BLaER1 treated with 17β-estradiol and CSF1 and Interleukin-3, amounts not matched to agents 10 nM and 100 nM (cell line): ENCODE results near the gene ITGAE.

ENCODE experiments used
- H3K27ac ChIP-seq, 11 experiments: shearing (Covaris generic); formaldehyde crosslinking; 2 replicates each; pipeline ENCODE4 v1.8.1; 2022
- H3K27me3 ChIP-seq, 11 experiments: shearing (Covaris generic); formaldehyde crosslinking; 2 replicates each; pipeline ENCODE4 v1.8.1; 2022
- H3K36me3 ChIP-seq, 11 experiments: shearing (Covaris generic); formaldehyde crosslinking; 2 replicates each; pipeline ENCODE4 v1.8.1; 2022
- H3K4me1 ChIP-seq, 10 experiments: shearing (Covaris generic); formaldehyde crosslinking; 2 replicates each; pipeline ENCODE4 v1.8.1; 2022
- H3K4me2 ChIP-seq, 11 experiments: shearing (Covaris generic); formaldehyde crosslinking; 2 replicates each; pipeline ENCODE4 v1.8.1; 2022
- H3K4me3 ChIP-seq, 10 experiments: shearing (Covaris generic); formaldehyde crosslinking; 2 replicates each; pipeline ENCODE4 v1.8.1; 2022
- H3K9ac ChIP-seq, 11 experiments: shearing (Covaris generic); formaldehyde crosslinking; 2 replicates each; pipeline ENCODE4 v1.8.1; 2022
- H3K9me3 ChIP-seq, 11 experiments: shearing (Covaris generic); formaldehyde crosslinking; replicated peaks in 1 of 11; 2 replicates each; pipeline ENCODE4 v1.8.1; 2022
- H4K20me1 ChIP-seq, 11 experiments: shearing (Covaris generic); formaldehyde crosslinking; 2 replicates each; pipeline ENCODE4 v1.8.1; 2022
- Cebpa-rat ChIP-seq, 11 experiments: shearing (Covaris generic); IDR thresholded peaks; 2 replicates each; pipeline ENCODE4 v1.8.1; 2022

The ITGAE gene

DNA sequence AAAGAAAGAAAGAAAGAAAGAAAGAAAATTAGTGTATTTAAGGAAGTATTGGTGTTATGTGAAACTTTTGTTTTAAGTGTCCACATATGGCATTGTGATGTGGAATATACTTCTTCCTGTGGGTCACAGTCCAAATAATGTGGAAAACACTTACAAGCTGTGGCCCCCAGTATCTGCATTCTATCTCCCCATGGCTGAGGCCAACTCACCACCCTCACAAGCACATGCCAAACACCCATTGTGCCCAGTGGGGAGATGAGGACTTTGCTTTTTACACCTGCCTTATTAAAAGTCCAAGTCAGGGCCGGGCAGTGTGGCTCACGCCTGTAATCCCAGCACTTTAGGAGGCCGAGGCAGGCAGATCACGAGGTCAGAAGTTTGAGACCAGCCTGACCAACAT is 101.0 kb downstream of the ITGAE start:
- peaks cover 0 to 9% (median 0%) of the 10 kb centered on the region in 11 experiments; a peak in 4 of 22 replicates for H3K27me3 ChIP-seq
- peaks cover 0 to 17% (median 10%) of the 10 kb centered on the region in 11 experiments; a peak in 15 of 22 replicates for H3K36me3 ChIP-seq
- H4K20me1 ChIP-seq = peaks cover 0 to 5% (median 0%) of the 10 kb centered on the region in 11 experiments; a peak in 2 of 22 replicates
- no peak overlapping the region for H3K9ac ChIP-seq
- H3K27ac ChIP-seq = no peak overlapping the region
- H3K4me2 ChIP-seq = peak overlapping the region in 4 of 11 experiments; percentile 22 to 37 (median 24); a peak in 6 of 22 replicates
- H3K9me3 ChIP-seq = peaks cover 16 to 32% (median 21%) of the 10 kb centered on the region in 11 experiments
- TF ChIP-seq Cebpa-rat (IDR thresholded peaks at IDR 0.05) = no peak
- H3K4me1 ChIP-seq = peaks cover 13 to 30% (median 21%) of the 10 kb centered on the region in 10 experiments
- H3K4me3 ChIP-seq = no peak overlapping the region

DNA sequence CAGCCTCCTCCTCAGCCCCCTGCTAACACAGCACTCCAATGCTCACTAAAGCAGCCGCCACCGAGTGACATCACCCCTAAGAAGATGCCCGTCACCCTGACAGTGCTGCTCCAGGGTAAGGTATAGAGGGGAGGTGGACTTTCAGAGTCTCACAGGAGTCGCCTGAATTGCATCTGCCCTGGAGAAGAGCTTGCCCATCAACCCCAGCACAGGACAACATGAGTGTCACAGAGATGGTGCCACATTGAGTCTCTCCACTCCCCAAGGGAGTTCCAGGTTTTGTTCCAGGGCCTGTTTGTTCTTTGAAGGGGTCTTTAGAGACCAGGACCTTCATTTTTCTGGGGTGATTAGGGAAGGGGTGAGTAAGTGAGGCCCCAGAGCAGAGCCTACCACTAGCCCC is 102.8 kb downstream of the ITGAE start:
- H3K9me3 ChIP-seq = peaks cover 16 to 31% (median 21%) of the 10 kb centered on the region in 11 experiments
- H3K36me3 ChIP-seq = peaks cover 0 to 15% (median 10%) of the 10 kb centered on the region in 11 experiments; a peak in 15 of 22 replicates
- TF ChIP-seq Cebpa-rat (IDR thresholded peaks at IDR 0.05) = no peak
- H3K4me2 ChIP-seq = no peak overlapping the region
- H3K4me1 ChIP-seq = peaks cover 22 to 48% (median 39%) of the 10 kb centered on the region in 10 experiments
- no peak overlapping the region for H3K4me3 ChIP-seq
- no peak overlapping the region for H3K9ac ChIP-seq
- H3K27ac ChIP-seq = no peak overlapping the region
- H4K20me1 ChIP-seq = peaks cover 0 to 12% (median 0%) of the 10 kb centered on the region in 11 experiments; a peak in 3 of 22 replicates
- peaks cover 0 to 13% (median 0%) of the 10 kb centered on the region in 11 experiments; a peak in 4 of 22 replicates for H3K27me3 ChIP-seq

DNA sequence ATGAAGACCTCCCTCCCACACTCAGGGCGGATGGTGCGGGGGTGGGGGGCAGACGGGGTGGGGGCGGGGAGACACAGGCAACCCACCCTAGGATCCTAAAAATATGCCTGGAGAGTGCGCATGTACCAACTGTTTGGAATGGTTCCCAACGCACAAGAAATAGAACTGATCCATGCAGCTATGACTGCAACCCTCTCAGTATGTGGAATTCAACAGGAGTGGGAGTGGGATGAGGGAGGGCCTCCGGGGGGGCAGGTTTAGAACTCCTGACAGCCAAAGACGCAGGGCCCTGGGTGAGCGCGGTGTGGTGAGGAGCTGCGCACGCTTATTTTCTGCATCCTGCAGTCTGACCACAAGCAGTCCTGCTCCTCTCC is 103.9 kb downstream of the ITGAE start:
- H3K36me3 ChIP-seq = peaks cover 0 to 5% (median 3%) of the 10 kb centered on the region in 11 experiments; a peak in 14 of 22 replicates
- H3K27ac ChIP-seq = no peak overlapping the region
- peaks cover 0 to 13% (median 0%) of the 10 kb centered on the region in 11 experiments; a peak in 4 of 22 replicates for H3K27me3 ChIP-seq
- H3K9me3 ChIP-seq = peaks cover 11 to 20% (median 13%) of the 10 kb centered on the region in 11 experiments
- no peak for TF ChIP-seq Cebpa-rat (IDR thresholded peaks at IDR 0.05)
- H3K4me2 ChIP-seq = no peak overlapping the region
- peaks cover 0 to 12% (median 0%) of the 10 kb centered on the region in 11 experiments; a peak in 5 of 22 replicates for H4K20me1 ChIP-seq
- no peak overlapping the region for H3K9ac ChIP-seq
- H3K4me1 ChIP-seq = peaks cover 22 to 58% (median 45%) of the 10 kb centered on the region in 10 experiments
- H3K4me3 ChIP-seq = no peak overlapping the region

DNA sequence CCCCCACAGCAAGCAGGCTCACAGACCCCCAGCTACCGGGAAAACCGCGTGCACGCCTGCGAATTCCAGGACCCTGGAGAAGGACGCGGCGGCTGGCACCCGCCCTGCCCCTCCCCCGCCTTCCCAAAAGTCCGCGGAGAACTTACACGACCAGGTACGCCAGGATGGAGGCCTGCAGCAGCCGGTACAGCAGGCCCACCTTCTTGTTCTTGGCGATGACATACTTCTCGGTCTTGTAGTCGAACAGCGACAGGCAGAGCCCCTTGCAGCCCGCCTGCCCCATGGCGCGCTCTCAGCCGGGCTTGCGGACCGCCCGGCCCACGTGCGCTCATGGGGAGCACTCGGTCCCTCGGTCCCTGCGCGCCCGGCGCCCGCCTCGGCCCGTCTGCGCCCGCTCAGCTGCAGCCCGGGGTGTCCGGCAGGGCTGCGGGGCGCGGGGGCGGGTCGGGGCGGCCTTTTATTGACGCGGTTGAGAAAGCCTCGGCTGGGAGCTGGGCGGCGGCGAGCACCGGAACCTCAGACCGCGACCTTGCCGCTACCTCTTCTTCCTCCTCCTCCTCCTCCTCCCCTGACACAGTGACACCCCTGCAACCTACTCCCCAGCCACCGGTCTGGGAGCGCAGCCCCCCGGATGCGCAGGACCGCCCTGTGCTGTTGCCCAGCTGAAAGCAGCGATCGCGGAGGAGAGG is 105.1 kb downstream of the ITGAE start, which contains the start of gene P2RX5:
TSS of gene P2RX5 (minus strand) at position 433 of the 689 bp plus-strand sequence. CDS start at position 283, 150 bp downstream.
- Histone ChIP-seq H3K4me2 (peak within 1 kb of the TSS; percentile 90 to 100 (median 97)), H3K4me3 (peak within 1 kb of the TSS; percentile 49 to 74 (median 64)), H4K20me1 (peaks cover 0 to 18% (median 3%) of the 10 kb centered on the region in 11 experiments; a peak in 6 of 22 replicates), H3K9me3 (peaks cover 7 to 15% (median 10%) of the 10 kb centered on the region in 11 experiments; a peak in 18 of 22 replicates), H3K36me3 (peaks cover 0 to 5% (median 0%) of the 10 kb centered on the region in 11 experiments; a peak in 1 of 22 replicates), H3K9ac (peak within 1 kb of the TSS; percentile 6 to 77 (median 70); a peak in 21 of 22 replicates), H3K27ac (peak within 1 kb of the TSS in 9 of 11 experiments; percentile 5 to 64 (median 56); a peak in 17 of 22 replicates), H3K4me1 (peaks cover 21 to 68% (median 51%) of the 10 kb centered on the region in 10 experiments), H3K27me3 (peaks cover 0 to 13% (median 0%) of the 10 kb centered on the region in 11 experiments; a peak in 4 of 22 replicates)
- no peak for TF ChIP-seq Cebpa-rat (IDR thresholded peaks at IDR 0.05)

DNA sequence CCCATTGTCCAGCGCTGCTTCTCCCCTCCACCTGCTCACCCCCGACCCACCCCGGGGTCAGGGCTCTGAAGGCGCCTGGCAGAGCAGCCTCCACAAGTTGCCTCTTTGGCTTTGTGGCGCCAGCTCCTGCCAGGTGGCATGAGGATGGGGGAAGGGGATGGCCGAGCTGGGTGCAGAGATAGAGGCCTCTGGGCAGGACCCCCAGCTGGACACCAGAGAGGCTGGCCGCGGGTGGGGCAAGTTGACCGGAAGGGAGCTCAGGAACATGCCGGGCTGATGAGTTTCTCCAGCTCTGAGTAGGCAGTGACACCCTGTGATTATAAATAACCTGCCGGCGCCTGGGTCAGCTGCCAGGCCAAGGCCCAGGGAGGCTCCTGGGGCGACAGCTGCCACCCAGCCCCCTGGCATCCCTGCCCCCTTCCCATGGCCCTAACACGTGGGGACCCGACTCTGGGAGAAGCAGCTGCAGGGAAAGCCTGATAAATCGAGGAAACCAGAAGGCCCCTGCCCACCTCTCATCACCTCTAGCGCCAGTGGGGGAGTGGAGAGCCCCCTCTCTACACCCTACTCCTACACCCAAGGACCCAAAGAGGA is 105.8 kb downstream of the ITGAE start:
- H3K4me2 ChIP-seq = peak overlapping the region; percentile 90 to 100 (median 97)
- peak overlapping the region; percentile 49 to 74 (median 64) for H3K4me3 ChIP-seq
- peaks cover 0 to 11% (median 0%) of the 10 kb centered on the region in 11 experiments; a peak in 2 of 22 replicates for H3K36me3 ChIP-seq
- no peak for TF ChIP-seq Cebpa-rat (IDR thresholded peaks at IDR 0.05)
- peaks cover 0 to 13% (median 0%) of the 10 kb centered on the region in 11 experiments; a peak in 4 of 22 replicates for H3K27me3 ChIP-seq
- H3K9ac ChIP-seq = peak overlapping the region in 10 of 11 experiments; percentile 33 to 77 (median 72); a peak in 21 of 22 replicates
- peaks cover 7 to 15% (median 10%) of the 10 kb centered on the region in 11 experiments; a peak in 18 of 22 replicates for H3K9me3 ChIP-seq
- H3K27ac ChIP-seq = peak overlapping the region in 8 of 11 experiments; percentile 49 to 64 (median 57); a peak in 13 of 22 replicates
- peaks cover 21 to 73% (median 57%) of the 10 kb centered on the region in 10 experiments for H3K4me1 ChIP-seq
- H4K20me1 ChIP-seq = peaks cover 0 to 21% (median 7%) of the 10 kb centered on the region in 11 experiments; a peak in 7 of 22 replicates

DNA sequence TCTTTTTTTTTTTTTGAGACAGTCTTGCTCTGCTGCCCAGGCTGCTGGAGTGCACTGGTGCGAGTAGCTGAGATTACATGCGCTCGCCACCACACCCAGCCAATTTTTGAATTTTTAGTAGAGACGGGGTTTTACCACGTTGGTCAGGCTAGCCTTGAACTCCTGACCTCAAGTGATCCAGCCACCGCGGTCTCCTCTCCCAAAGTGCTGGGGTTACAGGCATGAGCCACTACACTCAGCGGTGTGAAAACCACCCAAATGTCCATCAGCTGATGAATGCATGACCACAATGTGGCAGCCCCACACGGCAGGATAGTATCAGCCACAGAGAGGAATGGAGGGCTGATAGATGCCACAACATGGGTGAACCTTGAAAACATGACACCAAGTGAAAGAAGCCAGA is 107.2 kb downstream of the ITGAE start:
- Histone ChIP-seq H3K27ac (no peak overlapping the region), H3K36me3 (peaks cover 0 to 13% (median 0%) of the 10 kb centered on the region in 11 experiments; a peak in 2 of 22 replicates), H3K9ac (no peak overlapping the region), H4K20me1 (peaks cover 0 to 25% (median 7%) of the 10 kb centered on the region in 11 experiments; a peak in 8 of 22 replicates), H3K4me3 (no peak overlapping the region), H3K4me1 (peaks cover 21 to 76% (median 64%) of the 10 kb centered on the region in 10 experiments), H3K4me2 (peak overlapping the region; percentile 31 to 100 (median 96); a peak in 18 of 22 replicates), H3K9me3 (peaks cover 7 to 15% (median 10%) of the 10 kb centered on the region in 11 experiments; a peak in 18 of 22 replicates), H3K27me3 (peaks cover 0 to 13% (median 0%) of the 10 kb centered on the region in 11 experiments; a peak in 4 of 22 replicates)
- no peak for TF ChIP-seq Cebpa-rat (IDR thresholded peaks at IDR 0.05)

DNA sequence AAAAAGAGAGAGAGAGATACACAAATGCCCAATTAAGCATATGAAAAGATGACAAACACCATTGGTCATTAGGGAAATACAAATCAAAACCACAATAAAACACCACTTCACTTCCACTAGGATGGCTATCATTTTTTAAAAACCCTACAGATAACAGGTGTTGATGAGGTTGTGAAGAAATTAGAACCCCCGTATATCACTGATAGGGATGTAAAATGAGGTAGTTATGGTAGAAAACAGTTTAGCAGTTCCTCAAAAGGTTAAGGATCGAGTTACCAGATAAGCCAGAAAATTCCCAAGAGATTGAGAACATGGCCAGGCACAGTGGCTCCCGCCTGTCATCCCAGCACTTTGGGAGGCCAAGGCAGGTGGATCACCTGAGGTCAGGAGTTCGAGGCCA is 107.8 kb downstream of the ITGAE start:
- Histone ChIP-seq H3K27ac (no peak overlapping the region), H3K36me3 (peaks cover 0 to 13% (median 0%) of the 10 kb centered on the region in 11 experiments; a peak in 2 of 22 replicates), H3K9me3 (peaks cover 3 to 10% (median 4%) of the 10 kb centered on the region in 11 experiments; a peak in 18 of 22 replicates), H3K4me1 (peaks cover 21 to 83% (median 71%) of the 10 kb centered on the region in 10 experiments), H3K4me2 (peak overlapping the region; percentile 31 to 100 (median 96); a peak in 19 of 22 replicates), H3K27me3 (peaks cover 0 to 17% (median 0%) of the 10 kb centered on the region in 11 experiments; a peak in 5 of 22 replicates), H3K9ac (no peak overlapping the region), H3K4me3 (no peak overlapping the region), H4K20me1 (peaks cover 0 to 32% (median 7%) of the 10 kb centered on the region in 11 experiments; a peak in 8 of 22 replicates)
- no peak for TF ChIP-seq Cebpa-rat (IDR thresholded peaks at IDR 0.05)

DNA sequence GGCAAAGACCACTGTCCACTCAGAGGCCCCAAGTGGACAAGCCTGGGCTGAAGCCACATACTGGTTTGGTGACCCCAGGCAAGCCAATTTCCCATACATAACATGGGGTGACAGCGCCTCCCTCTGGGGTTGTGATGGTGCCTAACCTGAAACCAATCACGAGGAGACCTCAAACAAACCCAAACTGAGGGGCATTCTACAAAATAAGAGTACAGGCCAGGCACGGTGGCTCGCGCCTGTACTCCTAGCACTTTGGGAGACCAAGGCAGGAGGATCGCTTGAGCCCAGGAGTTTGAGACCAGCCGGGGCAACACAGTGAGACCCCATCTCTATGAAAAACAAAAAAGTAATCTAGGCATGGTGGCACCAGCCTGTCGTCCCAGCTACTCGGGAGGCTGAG is 108.6 kb downstream of the ITGAE start:
- peaks cover 0 to 2% (median 0%) of the 10 kb centered on the region in 11 experiments; a peak in 1 of 22 replicates for H3K9me3 ChIP-seq
- H3K27ac ChIP-seq = no peak overlapping the region
- TF ChIP-seq Cebpa-rat (IDR thresholded peaks at IDR 0.05) = no peak
- peaks cover 0 to 34% (median 7%) of the 10 kb centered on the region in 11 experiments; a peak in 8 of 22 replicates for H4K20me1 ChIP-seq
- no peak overlapping the region for H3K4me3 ChIP-seq
- no peak overlapping the region for H3K9ac ChIP-seq
- peak overlapping the region in 5 of 11 experiments; percentile 2 to 100 (median 90); a peak in 5 of 22 replicates for H3K4me2 ChIP-seq
- H3K36me3 ChIP-seq = peaks cover 0 to 13% (median 0%) of the 10 kb centered on the region in 11 experiments; a peak in 2 of 22 replicates
- H3K27me3 ChIP-seq = peaks cover 0 to 20% (median 0%) of the 10 kb centered on the region in 11 experiments; a peak in 5 of 22 replicates
- peaks cover 21 to 86% (median 74%) of the 10 kb centered on the region in 10 experiments for H3K4me1 ChIP-seq
